Neural progenitor cell (in vitro differentiated cells): ENCODE measurements around the gene SMARCA4. TPM values are rescaled to one million over a fixed set of nuclear protein-coding genes. Genes with fewer than 3 reads are reported as not detected.
"Not testable (repeated sequence)": the region's sequence is repeated elsewhere in the genome, so short reads cannot be mapped to it uniquely, and the experiment has no call there.

Experiments
- DNase-seq: peaks from one replicate; pipeline ENCODE4 v3.0.0-alpha.2; 2016; ENCODE audit warnings: low spot score
- H2AFZ ChIP-seq: fragments of 200-600 bp; sonication (generic); replicated peaks from 2 replicates; pipeline ENCODE4 v1.6.1; 2016; ENCODE audit warnings: antibody characterized with exemption
- H3F3A ChIP-seq: fragments of 200-600 bp; sonication (generic); 2 replicates; pipeline ENCODE4 v1.6.1; 2016; ENCODE audit warnings: antibody characterized with exemption, low read depth
- H3K27ac ChIP-seq: fragments of 200-600 bp; sonication (generic); 2 replicates; pipeline ENCODE4 v1.5.1; 2016; ENCODE audit warnings: mild to moderate bottlenecking
- H3K27me3 ChIP-seq: fragments of 200-600 bp; sonication (generic); 2 replicates; pipeline ENCODE4 v1.6.1; 2016; ENCODE audit warnings: mild to moderate bottlenecking, moderate library complexity
- H3K36me3 ChIP-seq: fragments of 200-600 bp; sonication (generic); 2 replicates; pipeline ENCODE4 v1.5.1; 2016
- H3K4me1 ChIP-seq: fragments of 200-600 bp; sonication (generic); 2 replicates; pipeline ENCODE4 v1.6.1; 2016; ENCODE audit warnings: mixed run types
- H3K4me2 ChIP-seq: fragments of 200-600 bp; sonication (generic); 2 replicates; pipeline ENCODE4 v1.6.1; 2016
- H3K4me3 ChIP-seq: fragments of 200-600 bp; sonication (generic); 2 replicates; pipeline ENCODE4 v1.5.1; 2016
- H3K79me2 ChIP-seq: fragments of 200-600 bp; sonication (generic); 2 replicates; pipeline ENCODE4 v1.6.1; 2016; ENCODE audit warnings: low read depth
- H3K9ac ChIP-seq: fragments of 200-600 bp; sonication (generic); 2 replicates; pipeline ENCODE4 v1.6.1; 2016
- H3K9me3 ChIP-seq: fragments of 200-600 bp; sonication (generic); 2 replicates; pipeline ENCODE4 v1.5.1; 2016; ENCODE audit warnings: low read depth
- H4K20me1 ChIP-seq: fragments of 200-600 bp; sonication (generic); 2 replicates; pipeline ENCODE4 v1.6.1; 2016; ENCODE audit warnings: low read depth
- H3K27ac Mint-ChIP-seq: 3 replicates; pipeline ENCODE4 v1.8.0; 2021; ENCODE audit warnings: mixed read lengths
- H3K27me3 Mint-ChIP-seq: 2 replicates; pipeline ENCODE4 v1.8.0; 2022; ENCODE audit warnings: low read depth, mild to moderate bottlenecking, inconsistent platforms, moderate library complexity, mixed read lengths; ENCODE audit not compliant: insufficient read depth
- H3K36me3 Mint-ChIP-seq: 3 replicates; pipeline ENCODE4 v1.8.0; 2021; ENCODE audit warnings: mixed read lengths
- H3K4me1 Mint-ChIP-seq: 3 replicates; pipeline ENCODE4 v1.8.0; 2021; ENCODE audit warnings: mixed read lengths
- H3K4me3 Mint-ChIP-seq: 3 replicates; pipeline ENCODE4 v1.8.0; 2021; ENCODE audit warnings: mild to moderate bottlenecking, moderate library complexity, mixed read lengths
- H3K9me3 Mint-ChIP-seq: 3 replicates; pipeline ENCODE4 v1.8.0; 2020; ENCODE audit warnings: mixed read lengths
- EZH2 ChIP-seq: fragments of 200-600 bp; sonication (generic); IDR thresholded peaks from 2 replicates; pipeline ENCODE4 v1.6.1; 2017; ENCODE audit warnings: antibody characterized with exemption, mild to moderate bottlenecking, moderate library complexity
- EZH2phosphoT487 ChIP-seq: fragments of 200-600 bp; sonication (generic); IDR thresholded peaks from 2 replicates; pipeline ENCODE4 v1.6.1; 2017; ENCODE audit warnings: antibody characterized with exemption
- total RNA-seq: library from RNA; depleted of rRNA; stranded (reverse); fragments of >200 nt; gene quantifications from 2 replicates; pipeline ENCODE4 v1.2.3, GENCODE V29; 2015; ENCODE audit warnings: low replicate concordance
- TF ChIP-seq, protein P1 (sequence below): fragments of 200-600 bp; sonication (generic); IDR thresholded peaks from 2 replicates; pipeline ENCODE4 v1.5.1; 2017; ENCODE audit warnings: antibody characterized with exemption, mild to moderate bottlenecking

SMARCA4 gene
- total RNA-seq, 1 donor from 2014 or later = 169 TPM

- Histone ChIP-seq H3F3A (peaks cover 10% of the 10 kb centered on the region), H3K4me1 (no peaks in the 10 kb centered on the region), H3K27ac (no peak overlapping the region), H3K4me2 (no peak overlapping the region), H4K20me1 (no peaks in the 10 kb centered on the region), H3K9me3 (no peaks in the 10 kb centered on the region), H3K9ac (no peak overlapping the region), H2AFZ (no peak overlapping the region), H3K36me3 (no peaks in the 10 kb centered on the region), H3K79me2 (no peaks in the 10 kb centered on the region), H3K4me3 (no peak overlapping the region), H3K27me3 (no peaks in the 10 kb centered on the region)
- H3K4me3 Mint-ChIP-seq = no peak overlapping the region
- H3K27me3 Mint-ChIP-seq = peaks cover 7% of the 10 kb centered on the region
- no peak for DNase-seq
- H3K4me1 Mint-ChIP-seq = peaks cover 9% of the 10 kb centered on the region
- TF ChIP-seq, protein P1, sequence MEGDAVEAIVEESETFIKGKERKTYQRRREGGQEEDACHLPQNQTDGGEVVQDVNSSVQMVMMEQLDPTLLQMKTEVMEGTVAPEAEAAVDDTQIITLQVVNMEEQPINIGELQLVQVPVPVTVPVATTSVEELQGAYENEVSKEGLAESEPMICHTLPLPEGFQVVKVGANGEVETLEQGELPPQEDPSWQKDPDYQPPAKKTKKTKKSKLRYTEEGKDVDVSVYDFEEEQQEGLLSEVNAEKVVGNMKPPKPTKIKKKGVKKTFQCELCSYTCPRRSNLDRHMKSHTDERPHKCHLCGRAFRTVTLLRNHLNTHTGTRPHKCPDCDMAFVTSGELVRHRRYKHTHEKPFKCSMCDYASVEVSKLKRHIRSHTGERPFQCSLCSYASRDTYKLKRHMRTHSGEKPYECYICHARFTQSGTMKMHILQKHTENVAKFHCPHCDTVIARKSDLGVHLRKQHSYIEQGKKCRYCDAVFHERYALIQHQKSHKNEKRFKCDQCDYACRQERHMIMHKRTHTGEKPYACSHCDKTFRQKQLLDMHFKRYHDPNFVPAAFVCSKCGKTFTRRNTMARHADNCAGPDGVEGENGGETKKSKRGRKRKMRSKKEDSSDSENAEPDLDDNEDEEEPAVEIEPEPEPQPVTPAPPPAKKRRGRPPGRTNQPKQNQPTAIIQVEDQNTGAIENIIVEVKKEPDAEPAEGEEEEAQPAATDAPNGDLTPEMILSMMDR = no peak
- TF ChIP-seq EZH2 = no peak
- TF ChIP-seq EZH2phosphoT487 = no peak
- H3K27ac Mint-ChIP-seq = no peak overlapping the region
- H3K9me3 Mint-ChIP-seq = no peaks in the 10 kb centered on the region
- H3K36me3 Mint-ChIP-seq = no peaks in the 10 kb centered on the region
Observed at GRCh38 chr19:10945264-10945663, 15.6 kb upstream of the SMARCA4 start.

DNA sequence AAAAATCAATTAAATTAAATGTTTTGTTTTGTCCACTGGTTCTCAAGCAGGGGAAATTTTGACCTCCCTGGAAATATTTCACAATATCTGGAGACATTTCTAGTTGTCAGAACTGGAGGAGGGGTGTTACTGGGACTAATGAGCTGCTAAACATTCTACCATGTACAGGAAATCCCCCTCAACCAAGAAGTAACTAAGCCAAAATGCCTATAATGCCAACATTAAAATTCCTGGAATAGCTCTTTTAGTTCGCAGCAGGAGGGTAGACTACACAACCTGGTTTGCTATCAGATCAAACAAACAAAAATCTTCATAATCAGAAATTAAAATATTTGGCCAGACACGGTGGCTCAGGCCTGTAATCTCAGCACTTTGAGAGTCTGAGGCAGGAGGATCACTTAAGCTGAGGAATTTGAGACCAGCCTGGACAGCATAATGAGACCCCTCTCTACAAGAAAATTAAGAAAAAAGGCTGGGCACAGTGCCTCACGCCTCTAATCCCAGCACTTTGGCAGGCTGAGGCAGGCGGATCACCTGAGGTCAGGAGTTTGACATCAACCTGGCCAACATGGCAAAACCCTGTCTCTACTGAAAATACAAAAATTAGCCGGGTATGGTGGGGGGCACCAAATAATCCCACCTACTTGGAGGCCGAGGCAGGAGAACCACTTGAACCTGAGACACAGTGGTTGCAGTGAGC is 13.7 kb upstream of the SMARCA4 start:
- Mint-ChIP-seq H3K9me3 (no peaks in the 10 kb centered on the region), H3K36me3 (no peaks in the 10 kb centered on the region), H3K27me3 (peaks cover 3% of the 10 kb centered on the region), H3K27ac (peak overlapping the region; percentile 17), H3K4me3 (no peak overlapping the region), H3K4me1 (peaks cover 6% of the 10 kb centered on the region)
- TF ChIP-seq EZH2 = no peak
- TF ChIP-seq, protein P1 = no peak
- TF ChIP-seq EZH2phosphoT487 = no peak
- Histone ChIP-seq H3K4me2 (no peak overlapping the region), H2AFZ (no peak overlapping the region), H3K27ac (no peak overlapping the region), H3K4me1 (no peaks in the 10 kb centered on the region), H4K20me1 (no peaks in the 10 kb centered on the region), H3K4me3 (no peak overlapping the region), H3F3A (peaks cover 4% of the 10 kb centered on the region), H3K27me3 (no peaks in the 10 kb centered on the region), H3K79me2 (no peaks in the 10 kb centered on the region), H3K9me3 (no peaks in the 10 kb centered on the region), H3K9ac (no peak overlapping the region), H3K36me3 (no peaks in the 10 kb centered on the region)
- no peak for DNase-seq

DNA sequence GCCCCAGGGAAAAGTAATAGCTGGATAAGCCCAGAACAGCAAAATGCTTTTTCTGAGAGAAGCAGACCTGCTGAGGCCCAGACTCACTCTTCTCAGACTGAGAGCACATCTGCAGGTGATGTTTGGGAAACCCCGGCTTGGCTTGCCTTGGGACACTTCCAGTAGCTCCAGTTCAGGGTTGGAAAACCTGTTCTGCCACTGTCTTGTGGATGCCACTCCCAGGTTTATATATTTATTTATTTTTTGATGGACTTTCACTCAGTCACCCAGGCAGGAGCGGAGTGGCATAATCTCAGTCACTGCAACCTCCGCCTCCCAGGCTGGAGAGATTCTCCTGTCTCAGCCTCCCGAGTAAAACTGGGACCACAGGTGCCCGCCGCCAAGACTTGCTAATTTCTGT is 8.0 kb upstream of the SMARCA4 start:
- no peaks in the 10 kb centered on the region for H4K20me1 ChIP-seq
- no peaks in the 10 kb centered on the region for H3K36me3 Mint-ChIP-seq
- no peak overlapping the region for H3K4me3 Mint-ChIP-seq
- H3K9me3 Mint-ChIP-seq = no peaks in the 10 kb centered on the region
- H3K4me1 Mint-ChIP-seq = no peaks in the 10 kb centered on the region
- H3K27me3 ChIP-seq = no peaks in the 10 kb centered on the region
- no peak overlapping the region for H3K27ac ChIP-seq
- H3K27me3 Mint-ChIP-seq = peaks cover 2% of the 10 kb centered on the region
- no peak for DNase-seq
- TF ChIP-seq, protein P1 = no peak
- no peak for TF ChIP-seq EZH2
- TF ChIP-seq EZH2phosphoT487 = no peak
- no peak overlapping the region for H3K9ac ChIP-seq
- H3K27ac Mint-ChIP-seq = peak overlapping the region; percentile 37
- no peak overlapping the region for H3K4me3 ChIP-seq
- no peak overlapping the region for H3K4me2 ChIP-seq
- H3K36me3 ChIP-seq = no peaks in the 10 kb centered on the region
- H3K4me1 ChIP-seq = no peaks in the 10 kb centered on the region
- H3K79me2 ChIP-seq = no peaks in the 10 kb centered on the region
- H2AFZ ChIP-seq = no peak overlapping the region
- H3F3A ChIP-seq = no peaks in the 10 kb centered on the region
- no peaks in the 10 kb centered on the region for H3K9me3 ChIP-seq

- peaks cover 42% of the 10 kb centered on the region for H3K79me2 ChIP-seq
- not testable (repeated sequence) for H3K27ac Mint-ChIP-seq, H3K9me3 ChIP-seq, H3K27ac ChIP-seq, H3K9me3 Mint-ChIP-seq, H3K27me3 Mint-ChIP-seq, H3K27me3 ChIP-seq, DNase-seq, H3K9ac ChIP-seq, H3K36me3 Mint-ChIP-seq, H2AFZ ChIP-seq, H3K36me3 ChIP-seq
- peak overlapping the region; percentile 76 for H3K4me3 ChIP-seq
- peak overlapping the region; percentile 92 for H3K4me2 ChIP-seq
- Mint-ChIP-seq H3K4me1 (peaks cover 19% of the 10 kb centered on the region), H3K4me3 (peak overlapping the region; percentile 92)
- peaks cover 21% of the 10 kb centered on the region for H3K4me1 ChIP-seq
- H3F3A ChIP-seq = peaks cover 24% of the 10 kb centered on the region
- peaks cover 25% of the 10 kb centered on the region for H4K20me1 ChIP-seq
Observed at GRCh38 chr19:10959277-10959968, 1.4 kb upstream of the SMARCA4 start.
